Measurements from ENCODE around the gene ENPEP. TPM values are rescaled to one million over a fixed set of nuclear protein-coding genes. Genes with fewer than 3 reads are reported as not detected.

ENPEP gene
- total and polyA plus RNA-seq, 2 donors from 2014 or later: 39.9 to 83.2 TPM

GRCh38 chr4:110442309-110442708, 33.6 kb upstream of the ENPEP start:
- Histone ChIP-seq H3K36me3 (ENCODE audit: control insufficient read depth in 2 of 3, insufficient read depth in 3 of 3, low read length in 3 of 3) (no peaks in the 10 kb centered on the region), H3K4me1 (ENCODE audit: control insufficient read depth in 2 of 3, insufficient read depth in 2 of 3, low read depth in 1 of 3, low read length in 3 of 3) (no peaks in the 10 kb centered on the region), H3K9me3 (ENCODE audit: control insufficient read depth in 2 of 3, insufficient read depth in 1 of 3, low read length in 3 of 3) (no peaks in the 10 kb centered on the region), H3K27ac (ENCODE audit: low read depth in 2 of 2, low read length in 2 of 2) (no peak overlapping the region), H3K27me3 (ENCODE audit: control insufficient read depth, insufficient read depth, low read length) (no peaks in the 10 kb centered on the region), H3K9ac (ENCODE audit: low read length in 3 of 3) (no peak overlapping the region), H3K4me3 (ENCODE audit: low read length in 3 of 3) (no peak overlapping the region)
- no peak for FAIRE-seq
- intact Hi-C loops (cut with DNase I): no loop called here
- no peak for TF ChIP-seq CTCF (IDR thresholded peaks at IDR 0.05; ENCODE audit: borderline replicate concordance, extremely low read depth, insufficient read depth)
- DNase-seq: no peak

- intact Hi-C loops (cut with DNase I): no loop called here
Observed at GRCh38 chr4:110442788-110443187, 33.2 kb upstream of the ENPEP start.

GRCh38 chr4:110449947-110450346, 26.0 kb upstream of the ENPEP start:
- Histone ChIP-seq H3K4me3 (ENCODE audit: low read length in 3 of 3) (peak overlapping the region in 2 of 3 donors; percentile 5 to 10), H3K27me3 (ENCODE audit: control insufficient read depth, insufficient read depth, low read length) (no peaks in the 10 kb centered on the region), H3K36me3 (ENCODE audit: control insufficient read depth in 2 of 3, insufficient read depth in 3 of 3, low read length in 3 of 3) (no peaks in the 10 kb centered on the region), H3K4me1 (ENCODE audit: control insufficient read depth in 2 of 3, insufficient read depth in 2 of 3, low read depth in 1 of 3, low read length in 3 of 3) (no peaks in the 10 kb centered on the region), H3K9ac (ENCODE audit: low read length in 3 of 3) (no peak overlapping the region), H3K27ac (ENCODE audit: low read depth in 2 of 2, low read length in 2 of 2) (no peak overlapping the region), H3K9me3 (ENCODE audit: control insufficient read depth in 2 of 3, insufficient read depth in 1 of 3, low read length in 3 of 3) (no peaks in the 10 kb centered on the region)
- FAIRE-seq (no peak), DNase-seq (peak in 1 of 5 donors; percentile 7)
- intact Hi-C loops (cut with DNase I): no loop called here
- no peak for TF ChIP-seq CTCF (IDR thresholded peaks at IDR 0.05; ENCODE audit: borderline replicate concordance, extremely low read depth, insufficient read depth)

More at GRCh38 chr4:110442788-110443187, 33.2 kb upstream of the ENPEP start:
- Histone ChIP-seq H3K9ac (ENCODE audit: low read length in 3 of 3) (no peak overlapping the region), H3K36me3 (ENCODE audit: control insufficient read depth in 2 of 3, insufficient read depth in 3 of 3, low read length in 3 of 3) (no peaks in the 10 kb centered on the region), H3K27ac (ENCODE audit: low read depth in 2 of 2, low read length in 2 of 2) (no peak overlapping the region), H3K4me1 (ENCODE audit: control insufficient read depth in 2 of 3, insufficient read depth in 2 of 3, low read depth in 1 of 3, low read length in 3 of 3) (no peaks in the 10 kb centered on the region), H3K4me3 (ENCODE audit: low read length in 3 of 3) (no peak overlapping the region), H3K9me3 (ENCODE audit: control insufficient read depth in 2 of 3, insufficient read depth in 1 of 3, low read length in 3 of 3) (no peaks in the 10 kb centered on the region), H3K27me3 (ENCODE audit: control insufficient read depth, insufficient read depth, low read length) (no peaks in the 10 kb centered on the region)
- DNase-seq (no peak), FAIRE-seq (no peak)
- no peak for TF ChIP-seq CTCF (IDR thresholded peaks at IDR 0.05; ENCODE audit: borderline replicate concordance, extremely low read depth, insufficient read depth)

GRCh38 chr4:110452546-110452945, 23.4 kb upstream of the ENPEP start:
- TF ChIP-seq CTCF (IDR thresholded peaks at IDR 0.05; ENCODE audit: borderline replicate concordance, extremely low read depth, insufficient read depth): no peak
- Histone ChIP-seq H3K27ac (ENCODE audit: low read depth in 2 of 2, low read length in 2 of 2) (no peak overlapping the region), H3K4me3 (ENCODE audit: low read length in 3 of 3) (no peak overlapping the region), H3K27me3 (ENCODE audit: control insufficient read depth, insufficient read depth, low read length) (no peaks in the 10 kb centered on the region), H3K36me3 (ENCODE audit: control insufficient read depth in 2 of 3, insufficient read depth in 3 of 3, low read length in 3 of 3) (no peaks in the 10 kb centered on the region), H3K9me3 (ENCODE audit: control insufficient read depth in 2 of 3, insufficient read depth in 1 of 3, low read length in 3 of 3) (no peaks in the 10 kb centered on the region), H3K4me1 (ENCODE audit: control insufficient read depth in 2 of 3, insufficient read depth in 2 of 3, low read depth in 1 of 3, low read length in 3 of 3) (no peaks in the 10 kb centered on the region), H3K9ac (ENCODE audit: low read length in 3 of 3) (no peak overlapping the region)
- intact Hi-C loops (cut with DNase I): no loop called here
- DNase-seq: no peak
- no peak for FAIRE-seq

Data from kidney (tissue), 14 donors.